HG02798 (cell line): ENCODE results near the gene VPS29.
A peak's percentile ranks its signal among the peaks of the same experiment; 100 is the strongest.
"Not testable (repeated sequence)": the region's sequence is repeated elsewhere in the genome, so short reads cannot be mapped to it uniquely, and the experiment has no call there.

Experiments used
- ATAC-seq: cut with Tn5 transposase; IDR thresholded peaks from one replicate; pipeline ENCODE4 v1.9.1; 2021; ENCODE audit warnings: mild to moderate bottlenecking; ENCODE audit not compliant: unreplicated experiment, poor library complexity

Gene VPS29

GRCh38 chr12:110528277-110528839 lies 26.4 kb upstream of the VPS29 start:
- ATAC-seq: no peak

GRCh38 chr12:110520876-110521712 lies 19.2 kb upstream of the VPS29 start:
- not testable (repeated sequence) for ATAC-seq

- not testable (repeated sequence) for ATAC-seq
Measured at GRCh38 chr12:110518014-110518413, 16.1 kb upstream of the VPS29 start.

- ATAC-seq: no peak
Measured at GRCh38 chr12:110516995-110517394, 15.1 kb upstream of the VPS29 start.

- no peak for ATAC-seq
Measured at GRCh38 chr12:110514363-110514762, 12.5 kb upstream of the VPS29 start.

- ATAC-seq: no peak
Measured at GRCh38 chr12:110513842-110514241, 11.9 kb upstream of the VPS29 start.

- ATAC-seq: no peak
Measured at GRCh38 chr12:110508071-110508586, 6.2 kb upstream of the VPS29 start.

GRCh38 chr12:110505332-110505731 lies 3.4 kb upstream of the VPS29 start:
- ATAC-seq: no peak

GRCh38 chr12:110503432-110503831 lies 1.5 kb upstream of the VPS29 start:
- no peak for ATAC-seq

GRCh38 chr12:110501399-110501751 lies 536 bp downstream of the VPS29 start:
- no peak for ATAC-seq

- ATAC-seq: no peak
Measured at GRCh38 chr12:110498984-110499706, 2.8 kb downstream of the VPS29 start.

GRCh38 chr12:110475426-110475825 lies 26.5 kb downstream of the VPS29 start:
- no peak for ATAC-seq

GRCh38 chr12:110468214-110469048 lies 33.5 kb downstream of the VPS29 start, which contains the start of the genes FAM216A and GPN3:
FAM216A (plus strand) TSS chr12:110468845; CDS start chr12:110468876, 31 bp downstream.
GPN3 (minus strand) TSS chr12:110468257; CDS start chr12:110468203, 54 bp downstream.
- peak; percentile 83 for ATAC-seq

GRCh38 chr12:110467847-110468213 lies 34.1 kb downstream of the VPS29 start:
- ATAC-seq: no peak

- ATAC-seq: no peak
Measured at GRCh38 chr12:110466791-110467190, 35.1 kb downstream of the VPS29 start.

- ATAC-seq: not testable (repeated sequence)
Measured at GRCh38 chr12:110465765-110466164, 36.1 kb downstream of the VPS29 start.

GRCh38 chr12:110465024-110465423 lies 36.9 kb downstream of the VPS29 start:
- ATAC-seq: no peak

GRCh38 chr12:110461189-110461588 lies 40.7 kb downstream of the VPS29 start:
- not testable (repeated sequence) for ATAC-seq

- no peak for ATAC-seq
Measured at GRCh38 chr12:110458756-110459155, 43.2 kb downstream of the VPS29 start.
